WTC11 (cell line): ENCODE results near the gene RUNX1.

Experiments used
- ARID4B ChIP-seq: sonication (generic); formaldehyde crosslinking; IDR thresholded peaks from 2 replicates; pipeline ENCODE4 v1.8.0; 2023; ENCODE audit warnings: missing genetic modification reagents, mild to moderate bottlenecking, borderline replicate concordance
- CREB1 ChIP-seq: sonication (generic); formaldehyde crosslinking; IDR thresholded peaks from 2 replicates; pipeline ENCODE4 v1.8.0; 2023; ENCODE audit warnings: mild to moderate bottlenecking, missing genetic modification reagents
- CREM ChIP-seq: sonication (generic); formaldehyde crosslinking; IDR thresholded peaks from 2 replicates; pipeline ENCODE4 v1.8.1; 2022; ENCODE audit warnings: mild to moderate bottlenecking, missing genetic modification reagents, moderate library complexity
- CTCF ChIP-seq: fragments of 200-600 bp; IDR thresholded peaks from 2 replicates; pipeline ENCODE4 v1.8.0; 2022; ENCODE audit warnings: antibody characterized with exemption
- E2F4 ChIP-seq: sonication (generic); formaldehyde crosslinking; IDR thresholded peaks from 2 replicates; pipeline ENCODE4 v1.8.1; 2022; ENCODE audit warnings: low read depth, mild to moderate bottlenecking, moderate library complexity, missing genetic modification reagents, borderline replicate concordance
- ESRRA ChIP-seq: sonication (generic); formaldehyde crosslinking; IDR thresholded peaks from 2 replicates; pipeline ENCODE4 v1.8.1; 2022; ENCODE audit warnings: mild to moderate bottlenecking, missing genetic modification reagents, borderline replicate concordance
- HMGXB4 ChIP-seq: sonication (generic); formaldehyde crosslinking; IDR thresholded peaks from 2 replicates; pipeline ENCODE4 v1.8.1; 2023; ENCODE audit warnings: mild to moderate bottlenecking, moderate library complexity, missing genetic modification reagents
- MAX ChIP-seq: sonication (generic); formaldehyde crosslinking; IDR thresholded peaks from 2 replicates; pipeline ENCODE4 v1.8.0; 2022; ENCODE audit warnings: mild to moderate bottlenecking, missing genetic modification reagents
- SOX15 ChIP-seq: fragments of 250-450 bp; sonication (Bioruptor Pico); IDR thresholded peaks from 2 replicates; pipeline ENCODE4 v1.9.0; 2021; ENCODE audit warnings: mild to moderate bottlenecking
- SP1 ChIP-seq: sonication (generic); formaldehyde crosslinking; conservative IDR thresholded peaks from 2 replicates; pipeline ENCODE4 v1.8.1; 2022; ENCODE audit warnings: missing genetic modification reagents
- TEAD4 ChIP-seq: sonication (generic); formaldehyde crosslinking; IDR thresholded peaks from 2 replicates; pipeline ENCODE4 v1.8.0; 2022; ENCODE audit warnings: mild to moderate bottlenecking, missing genetic modification reagents
- ZSCAN18 ChIP-seq: fragments of 250-450 bp; sonication (Bioruptor Pico); IDR thresholded peaks from 2 replicates; pipeline ENCODE4 v2.1.2; 2022; ENCODE audit warnings: mild to moderate bottlenecking, moderate library complexity

GRCh38 chr21:35028451-35028978 lies 20.6 kb downstream of the RUNX1 start:
- no peak for TF ChIP-seq CTCF
- no peak for TF ChIP-seq SOX15
- no peak for TF ChIP-seq SP1 (CRISPR knock-in tag)
- TF ChIP-seq ARID4B, result no peak
- TF ChIP-seq HMGXB4 (CRISPR knock-in tag), result no peak
- TF ChIP-seq CREB1 (CRISPR knock-in tag), result no peak
- no peak for TF ChIP-seq E2F4 (CRISPR knock-in tag)
- TF ChIP-seq ESRRA (CRISPR knock-in tag), result no peak
- no peak for TF ChIP-seq ZSCAN18 (CRISPR knock-in tag)
- no peak for TF ChIP-seq CREM (CRISPR knock-in tag)
- no peak for TF ChIP-seq MAX (CRISPR knock-in tag)
- no peak for TF ChIP-seq TEAD4 (CRISPR knock-in tag)
